GM10266 (cell line): ENCODE measurements around the gene PCAT7.
"Not testable (repeated sequence)": the region's sequence is repeated elsewhere in the genome, so short reads cannot be mapped to it uniquely, and the experiment has no call there.

Experiments used
- DNase-seq: peaks from one replicate; pipeline ENCODE4 v3.0.0; 2012; ENCODE audit errors: extremely low spot score
- TF ChIP-seq, protein P1 (sequence below): IDR thresholded peaks from 2 replicates; pipeline ENCODE4 v1.5.1; 2012; ENCODE audit warnings: mild to moderate bottlenecking, low read depth; ENCODE audit not compliant: control insufficient read depth, insufficient read depth; ENCODE audit errors: missing control alignments

Gene PCAT7

DNA sequence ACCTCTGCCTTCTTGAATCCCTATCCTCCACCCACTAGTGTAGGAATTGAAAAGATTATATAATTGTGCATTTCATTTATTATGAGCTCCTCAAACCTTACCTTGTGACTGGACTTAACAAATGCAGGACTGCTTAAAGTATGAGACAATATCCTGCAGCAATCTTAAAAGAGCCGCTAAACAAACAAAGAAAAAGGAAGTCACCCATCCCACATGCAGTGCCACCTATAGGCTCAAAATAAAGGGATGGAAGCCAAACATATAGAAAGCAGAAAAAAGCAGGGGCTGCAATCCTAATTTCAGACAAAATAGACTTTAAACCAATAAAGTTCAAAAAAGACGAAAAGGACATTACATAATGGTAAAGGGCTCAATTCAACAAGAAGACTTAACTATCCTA is 8.7 kb downstream of the PCAT7 start:
- TF ChIP-seq, protein P1, sequence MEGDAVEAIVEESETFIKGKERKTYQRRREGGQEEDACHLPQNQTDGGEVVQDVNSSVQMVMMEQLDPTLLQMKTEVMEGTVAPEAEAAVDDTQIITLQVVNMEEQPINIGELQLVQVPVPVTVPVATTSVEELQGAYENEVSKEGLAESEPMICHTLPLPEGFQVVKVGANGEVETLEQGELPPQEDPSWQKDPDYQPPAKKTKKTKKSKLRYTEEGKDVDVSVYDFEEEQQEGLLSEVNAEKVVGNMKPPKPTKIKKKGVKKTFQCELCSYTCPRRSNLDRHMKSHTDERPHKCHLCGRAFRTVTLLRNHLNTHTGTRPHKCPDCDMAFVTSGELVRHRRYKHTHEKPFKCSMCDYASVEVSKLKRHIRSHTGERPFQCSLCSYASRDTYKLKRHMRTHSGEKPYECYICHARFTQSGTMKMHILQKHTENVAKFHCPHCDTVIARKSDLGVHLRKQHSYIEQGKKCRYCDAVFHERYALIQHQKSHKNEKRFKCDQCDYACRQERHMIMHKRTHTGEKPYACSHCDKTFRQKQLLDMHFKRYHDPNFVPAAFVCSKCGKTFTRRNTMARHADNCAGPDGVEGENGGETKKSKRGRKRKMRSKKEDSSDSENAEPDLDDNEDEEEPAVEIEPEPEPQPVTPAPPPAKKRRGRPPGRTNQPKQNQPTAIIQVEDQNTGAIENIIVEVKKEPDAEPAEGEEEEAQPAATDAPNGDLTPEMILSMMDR = no peak
- DNase-seq = no peak

DNA sequence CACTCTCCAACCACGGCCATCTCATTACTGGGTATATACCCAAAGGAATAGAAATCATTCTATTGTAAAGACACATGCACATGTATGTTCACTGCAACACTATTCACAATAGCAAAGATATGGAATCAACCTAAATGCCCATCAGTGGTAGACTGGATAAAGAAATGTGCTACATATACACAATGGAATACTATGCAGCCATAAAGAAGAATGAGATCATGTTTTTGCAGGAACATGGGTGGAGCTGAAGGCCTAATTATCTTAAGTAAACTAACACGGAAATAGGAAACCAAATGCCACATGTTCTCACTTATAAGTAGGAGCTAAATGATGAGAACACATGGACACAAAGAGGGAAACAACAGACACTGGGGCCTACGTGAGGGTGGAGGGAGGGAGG is 9.4 kb downstream of the PCAT7 start:
- DNase-seq = not testable (repeated sequence)

DNA sequence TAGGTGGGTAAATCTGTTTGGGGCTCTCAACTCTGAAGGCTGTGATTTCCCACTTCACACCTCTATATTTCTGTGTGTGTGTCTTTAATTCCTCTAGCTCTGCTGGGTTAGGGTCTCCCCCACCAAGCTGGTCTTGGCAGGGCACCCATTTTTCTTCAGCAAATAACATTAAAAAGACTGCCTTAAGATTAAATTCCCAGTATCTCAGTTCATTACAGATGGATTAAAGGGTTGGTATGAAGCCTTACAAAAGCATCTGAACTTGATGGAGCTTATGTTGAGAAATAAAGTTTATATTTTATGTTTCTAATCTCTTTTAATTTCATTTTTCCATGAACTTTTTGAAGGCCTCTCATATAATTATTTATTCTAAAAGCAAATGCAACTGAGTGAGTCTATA is 11.7 kb downstream of the PCAT7 start:
- no peak for DNase-seq
- TF ChIP-seq, protein P1 = no peak

DNA sequence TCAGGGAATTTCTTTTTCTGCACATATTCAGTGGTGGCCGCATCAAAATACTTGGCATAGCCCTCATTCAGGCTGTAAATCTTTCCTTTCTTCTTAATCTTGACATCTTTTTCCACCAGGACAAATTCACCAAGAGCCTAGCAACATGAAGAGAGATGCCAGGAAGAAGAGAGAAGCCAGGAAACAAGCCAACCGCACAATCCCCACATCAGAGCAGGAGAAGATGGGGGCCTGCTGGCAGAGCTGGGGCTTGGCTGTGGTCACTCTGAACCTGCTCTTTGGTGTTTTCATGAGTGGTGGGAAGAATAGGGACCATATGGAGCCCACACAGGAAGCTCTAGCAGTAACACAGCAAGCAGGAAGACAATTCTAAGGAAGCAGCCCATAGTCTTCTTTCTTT is 12.4 kb downstream of the PCAT7 start:
- TF ChIP-seq, protein P1 = no peak
- DNase-seq = no peak

DNA sequence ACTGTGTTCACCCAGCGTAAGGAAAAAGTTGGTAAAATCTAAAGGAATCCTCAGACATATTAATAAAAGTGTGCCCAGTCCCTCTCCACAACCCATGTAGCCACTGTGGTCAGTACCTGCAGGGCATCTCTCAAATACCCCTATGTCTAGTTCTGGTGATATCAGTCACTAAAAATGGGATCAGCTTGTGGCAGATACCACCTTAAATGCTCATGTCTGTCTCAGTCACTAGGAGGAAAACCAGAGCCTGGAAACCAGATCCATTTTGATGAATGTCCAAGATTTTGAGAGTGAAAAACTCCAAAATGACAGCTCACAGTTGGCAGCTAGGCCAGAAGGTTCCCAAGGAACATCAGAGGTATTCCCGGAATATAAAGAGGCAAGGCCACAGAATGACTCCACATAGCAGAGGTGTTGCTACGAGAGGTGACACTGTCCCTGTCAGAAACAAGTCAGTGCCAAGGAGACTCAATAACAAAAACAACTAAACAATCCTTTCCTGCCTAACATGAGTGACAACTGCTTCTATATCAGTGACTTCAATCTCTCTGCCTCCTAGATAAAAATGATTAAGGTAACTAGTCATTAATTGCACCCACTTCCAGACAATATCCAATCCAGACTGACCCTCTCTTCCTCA is 13.5 kb downstream of the PCAT7 start:
- TF ChIP-seq, protein P1 = no peak
- no peak for DNase-seq

DNA sequence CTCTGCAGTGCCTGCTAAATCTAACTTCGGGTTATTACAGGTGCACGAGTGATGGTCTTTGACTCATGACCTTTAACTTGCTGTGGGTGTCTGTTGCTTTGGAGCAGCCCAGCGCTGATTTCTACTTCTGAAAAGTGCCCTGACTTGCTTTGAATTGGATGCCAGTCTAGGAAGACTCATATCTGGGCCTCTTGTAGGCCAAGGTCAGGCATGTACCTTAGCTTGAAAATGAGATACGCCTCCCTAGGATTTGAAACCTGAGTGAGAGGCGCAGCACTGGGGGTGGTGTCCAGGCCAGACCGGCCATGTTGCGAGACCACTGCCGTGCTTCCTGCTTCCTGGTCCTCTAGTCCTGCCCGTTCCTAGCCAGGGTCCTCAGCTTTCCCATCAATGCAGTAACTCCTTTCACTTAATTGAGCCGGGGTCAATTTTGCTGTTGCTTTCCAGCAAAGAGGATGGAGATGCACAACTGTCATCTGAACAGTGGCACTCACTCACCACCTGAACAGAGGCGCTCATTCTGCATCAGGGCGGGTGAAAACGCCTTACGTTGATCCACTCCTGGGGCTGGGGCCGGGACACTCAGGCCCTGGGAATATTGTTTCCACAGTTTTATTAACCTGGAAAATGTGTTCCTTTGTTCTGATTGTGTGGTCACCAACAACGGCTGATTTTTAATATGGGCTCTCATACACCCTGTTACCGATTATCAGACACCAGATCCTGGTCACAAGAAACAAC is 14.3 kb downstream of the PCAT7 start:
- DNase-seq = no peak
- TF ChIP-seq, protein P1 = no peak

DNA sequence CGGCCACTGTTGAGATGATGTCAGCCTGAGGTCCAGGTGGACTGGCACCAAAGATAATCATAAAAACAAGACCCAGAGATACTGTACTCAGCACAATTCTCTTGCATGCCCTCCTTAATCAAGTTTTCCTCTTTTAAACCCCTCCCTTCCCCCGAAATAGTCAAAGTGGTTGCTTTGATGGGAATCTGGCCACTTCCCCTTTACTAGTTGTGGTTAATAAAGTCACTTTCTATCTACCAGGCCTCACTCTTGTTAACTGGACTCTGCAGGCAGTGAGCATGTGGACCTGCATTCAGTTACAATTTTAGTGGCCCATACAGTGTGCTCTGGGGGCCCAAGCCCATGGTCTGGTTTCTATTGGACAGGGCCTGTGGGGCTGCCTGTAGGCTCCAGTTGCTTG is 21.2 kb downstream of the PCAT7 start:
- DNase-seq = no peak
- TF ChIP-seq, protein P1 = no peak
